Measurements from ENCODE around the gene TBC1D1. TPM values are rescaled to one million over a fixed set of nuclear protein-coding genes. Genes with fewer than 3 reads are reported as not detected.

Gene TBC1D1
- total RNA-seq, 1 donor, result 66.6 TPM

- Histone ChIP-seq H2AFZ (ENCODE audit: low read length) (no peak overlapping the region), H3K4me2 (ENCODE audit: insufficient read depth, low read length) (no peak overlapping the region)
- DNase-seq (ENCODE audit: insufficient read length, low spot score, missing footprints), result no peak
These were observed 132.7 kb downstream of the TBC1D1 start for GRCh38 chr4:38023347-38024205.

GRCh38 chr4:38024206-38024509 is 133.3 kb downstream of the TBC1D1 start:
- no peak overlapping the region for H3K4me3 ChIP-seq (ENCODE audit: insufficient read depth, low read length)

More at GRCh38 chr4:38023347-38024205, 132.7 kb downstream of the TBC1D1 start:
- Histone ChIP-seq H3K27me3 (ENCODE audit: insufficient read depth, low read length) (no peaks in the 10 kb centered on the region), H3K36me3 (ENCODE audit: insufficient read depth, low read length) (peaks cover 25% of the 10 kb centered on the region), H4K20me1 (ENCODE audit: insufficient read depth, low read length) (no peaks in the 10 kb centered on the region), H3K4me3 (ENCODE audit: insufficient read depth, low read length) (no peak overlapping the region), H3K79me2 (ENCODE audit: insufficient read depth, low read length) (no peaks in the 10 kb centered on the region), H3K9me3 (ENCODE audit: low read depth, low read length) (no peaks in the 10 kb centered on the region), H3K27ac (ENCODE audit: low read depth, low read length) (no peak overlapping the region), H3K4me1 (ENCODE audit: insufficient read depth, low read length) (no peaks in the 10 kb centered on the region)
- TF ChIP-seq, protein P1, sequence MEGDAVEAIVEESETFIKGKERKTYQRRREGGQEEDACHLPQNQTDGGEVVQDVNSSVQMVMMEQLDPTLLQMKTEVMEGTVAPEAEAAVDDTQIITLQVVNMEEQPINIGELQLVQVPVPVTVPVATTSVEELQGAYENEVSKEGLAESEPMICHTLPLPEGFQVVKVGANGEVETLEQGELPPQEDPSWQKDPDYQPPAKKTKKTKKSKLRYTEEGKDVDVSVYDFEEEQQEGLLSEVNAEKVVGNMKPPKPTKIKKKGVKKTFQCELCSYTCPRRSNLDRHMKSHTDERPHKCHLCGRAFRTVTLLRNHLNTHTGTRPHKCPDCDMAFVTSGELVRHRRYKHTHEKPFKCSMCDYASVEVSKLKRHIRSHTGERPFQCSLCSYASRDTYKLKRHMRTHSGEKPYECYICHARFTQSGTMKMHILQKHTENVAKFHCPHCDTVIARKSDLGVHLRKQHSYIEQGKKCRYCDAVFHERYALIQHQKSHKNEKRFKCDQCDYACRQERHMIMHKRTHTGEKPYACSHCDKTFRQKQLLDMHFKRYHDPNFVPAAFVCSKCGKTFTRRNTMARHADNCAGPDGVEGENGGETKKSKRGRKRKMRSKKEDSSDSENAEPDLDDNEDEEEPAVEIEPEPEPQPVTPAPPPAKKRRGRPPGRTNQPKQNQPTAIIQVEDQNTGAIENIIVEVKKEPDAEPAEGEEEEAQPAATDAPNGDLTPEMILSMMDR (IDR thresholded peaks at IDR 0.05; ENCODE audit: extremely low read depth, low read depth, low read length), result no peak

GRCh38 chr4:38025665-38026064 is 134.8 kb downstream of the TBC1D1 start:
- H3K4me3 ChIP-seq (ENCODE audit: insufficient read depth, low read length), result no peak overlapping the region
- H3K36me3 ChIP-seq (ENCODE audit: insufficient read depth, low read length), result peaks cover 28% of the 10 kb centered on the region
- no peaks in the 10 kb centered on the region for H3K79me2 ChIP-seq (ENCODE audit: insufficient read depth, low read length)
- H4K20me1 ChIP-seq (ENCODE audit: insufficient read depth, low read length), result no peaks in the 10 kb centered on the region
- H3K4me1 ChIP-seq (ENCODE audit: insufficient read depth, low read length), result peaks cover 8% of the 10 kb centered on the region
- H3K4me2 ChIP-seq (ENCODE audit: insufficient read depth, low read length), result no peak overlapping the region
- no peak overlapping the region for H3K27ac ChIP-seq (ENCODE audit: low read depth, low read length)
- H2AFZ ChIP-seq (ENCODE audit: low read length), result no peak overlapping the region
- TF ChIP-seq, protein P1 (IDR thresholded peaks at IDR 0.05; ENCODE audit: extremely low read depth, low read depth, low read length), result no peak
- DNase-seq (ENCODE audit: insufficient read length, low spot score, missing footprints), result no peak
- no peaks in the 10 kb centered on the region for H3K9me3 ChIP-seq (ENCODE audit: low read depth, low read length)
- H3K27me3 ChIP-seq (ENCODE audit: insufficient read depth, low read length), result no peaks in the 10 kb centered on the region

More at GRCh38 chr4:38024206-38024509, 133.3 kb downstream of the TBC1D1 start:
- Histone ChIP-seq H3K27ac (ENCODE audit: low read depth, low read length) (no peak overlapping the region), H3K4me1 (ENCODE audit: insufficient read depth, low read length) (no peaks in the 10 kb centered on the region), H3K27me3 (ENCODE audit: insufficient read depth, low read length) (no peaks in the 10 kb centered on the region), H3K79me2 (ENCODE audit: insufficient read depth, low read length) (no peaks in the 10 kb centered on the region), H2AFZ (ENCODE audit: low read length) (no peak overlapping the region), H4K20me1 (ENCODE audit: insufficient read depth, low read length) (no peaks in the 10 kb centered on the region), H3K9me3 (ENCODE audit: low read depth, low read length) (no peaks in the 10 kb centered on the region), H3K36me3 (ENCODE audit: insufficient read depth, low read length) (peaks cover 31% of the 10 kb centered on the region), H3K4me2 (ENCODE audit: insufficient read depth, low read length) (no peak overlapping the region)
- TF ChIP-seq, protein P1 (IDR thresholded peaks at IDR 0.05; ENCODE audit: extremely low read depth, low read depth, low read length), result no peak
- DNase-seq (ENCODE audit: insufficient read length, low spot score, missing footprints), result no peak

- TF ChIP-seq, protein P1 (IDR thresholded peaks at IDR 0.05; ENCODE audit: extremely low read depth, low read depth, low read length), result no peak
- H2AFZ ChIP-seq (ENCODE audit: low read length), result no peak overlapping the region
These were observed 135.4 kb downstream of the TBC1D1 start for GRCh38 chr4:38026158-38026740.

More at GRCh38 chr4:38026158-38026740, 135.4 kb downstream of the TBC1D1 start:
- DNase-seq (ENCODE audit: insufficient read length, low spot score, missing footprints), result no peak
- H3K4me3 ChIP-seq (ENCODE audit: insufficient read depth, low read length), result no peak overlapping the region
- H3K36me3 ChIP-seq (ENCODE audit: insufficient read depth, low read length), result peaks cover 26% of the 10 kb centered on the region
- H3K4me1 ChIP-seq (ENCODE audit: insufficient read depth, low read length), result peaks cover 8% of the 10 kb centered on the region
- no peaks in the 10 kb centered on the region for H3K79me2 ChIP-seq (ENCODE audit: insufficient read depth, low read length)
- H3K27me3 ChIP-seq (ENCODE audit: insufficient read depth, low read length), result no peaks in the 10 kb centered on the region
- H4K20me1 ChIP-seq (ENCODE audit: insufficient read depth, low read length), result no peaks in the 10 kb centered on the region
- no peak overlapping the region for H3K4me2 ChIP-seq (ENCODE audit: insufficient read depth, low read length)
- H3K9me3 ChIP-seq (ENCODE audit: low read depth, low read length), result no peaks in the 10 kb centered on the region
- H3K27ac ChIP-seq (ENCODE audit: low read depth, low read length), result no peak overlapping the region

Data from osteoblast (primary cell).